T-helper 1 cell treated with Interleukin-12 subunit alpha and Interleukin-12 subunit beta and Interleukin-4 antibody, amounts not matched to agents 30 μg/mL and 1 μg/mL, for 36 hours (primary cell): Measurements from ENCODE around the gene NPAS3.

Experiments used
- H3K27ac Mint-ChIP-seq: one replicate; pipeline ENCODE4 v1.8.0; 2021; ENCODE audit warnings: mild to moderate bottlenecking, mixed read lengths
- H3K27me3 Mint-ChIP-seq: one replicate; pipeline ENCODE4 v1.8.0; 2021; ENCODE audit warnings: low read depth, mixed read lengths
- H3K36me3 Mint-ChIP-seq: one replicate; pipeline ENCODE4 v1.8.0; 2021; ENCODE audit warnings: low read depth, mixed read lengths
- H3K4me1 Mint-ChIP-seq: one replicate; pipeline ENCODE4 v1.8.0; 2021; ENCODE audit warnings: low read depth, mixed read lengths
- H3K4me3 Mint-ChIP-seq: one replicate; pipeline ENCODE4 v1.8.0; 2021; ENCODE audit warnings: mild to moderate bottlenecking, moderate library complexity, mixed read lengths
- H3K9me3 Mint-ChIP-seq: one replicate; pipeline ENCODE4 v1.8.0; 2021; ENCODE audit warnings: mixed read lengths

Gene NPAS3

GRCh38 chr14:33836900-33837577, 898.4 kb downstream of the NPAS3 start:
- peaks cover 46% of the 10 kb centered on the region for H3K4me1 Mint-ChIP-seq
- H3K27me3 Mint-ChIP-seq = no peaks in the 10 kb centered on the region
- no peaks in the 10 kb centered on the region for H3K9me3 Mint-ChIP-seq
- H3K4me3 Mint-ChIP-seq = no peak overlapping the region
- no peaks in the 10 kb centered on the region for H3K36me3 Mint-ChIP-seq
- no peak overlapping the region for H3K27ac Mint-ChIP-seq

GRCh38 chr14:33837943-33838683, 899.4 kb downstream of the NPAS3 start:
- peaks cover 46% of the 10 kb centered on the region for H3K4me1 Mint-ChIP-seq
- no peaks in the 10 kb centered on the region for H3K9me3 Mint-ChIP-seq
- H3K27me3 Mint-ChIP-seq = no peaks in the 10 kb centered on the region
- H3K27ac Mint-ChIP-seq = peak overlapping the region; percentile 21
- no peak overlapping the region for H3K4me3 Mint-ChIP-seq
- H3K36me3 Mint-ChIP-seq = no peaks in the 10 kb centered on the region

- Mint-ChIP-seq H3K27me3 (no peaks in the 10 kb centered on the region), H3K36me3 (no peaks in the 10 kb centered on the region), H3K4me1 (peaks cover 42% of the 10 kb centered on the region), H3K9me3 (no peaks in the 10 kb centered on the region), H3K4me3 (no peak overlapping the region), H3K27ac (no peak overlapping the region)
Measured at GRCh38 chr14:33839193-33840076, 900.8 kb downstream of the NPAS3 start.

GRCh38 chr14:33840797-33841196, 902.1 kb downstream of the NPAS3 start:
- Mint-ChIP-seq H3K27me3 (peaks cover under 1% of the 10 kb centered on the region), H3K27ac (no peak overlapping the region), H3K9me3 (no peaks in the 10 kb centered on the region), H3K4me1 (peaks cover 34% of the 10 kb centered on the region), H3K4me3 (no peak overlapping the region), H3K36me3 (no peaks in the 10 kb centered on the region)

GRCh38 chr14:33842299-33842698, 903.6 kb downstream of the NPAS3 start:
- H3K4me1 Mint-ChIP-seq = peaks cover 25% of the 10 kb centered on the region
- peaks cover 5% of the 10 kb centered on the region for H3K36me3 Mint-ChIP-seq
- H3K9me3 Mint-ChIP-seq = no peaks in the 10 kb centered on the region
- no peak overlapping the region for H3K4me3 Mint-ChIP-seq
- H3K27ac Mint-ChIP-seq = no peak overlapping the region
- peaks cover 12% of the 10 kb centered on the region for H3K27me3 Mint-ChIP-seq

- Mint-ChIP-seq H3K27me3 (peaks cover 18% of the 10 kb centered on the region), H3K36me3 (peaks cover 5% of the 10 kb centered on the region), H3K4me1 (peaks cover 19% of the 10 kb centered on the region), H3K9me3 (no peaks in the 10 kb centered on the region), H3K27ac (no peak overlapping the region), H3K4me3 (no peak overlapping the region)
Measured at GRCh38 chr14:33844118-33844517, 905.4 kb downstream of the NPAS3 start.

GRCh38 chr14:33846100-33846824, 907.6 kb downstream of the NPAS3 start:
- Mint-ChIP-seq H3K36me3 (peaks cover 5% of the 10 kb centered on the region), H3K27ac (no peak overlapping the region), H3K27me3 (peaks cover 20% of the 10 kb centered on the region), H3K4me3 (no peak overlapping the region), H3K9me3 (no peaks in the 10 kb centered on the region), H3K4me1 (peaks cover 10% of the 10 kb centered on the region)

- Mint-ChIP-seq H3K4me3 (no peak overlapping the region), H3K4me1 (peaks cover 10% of the 10 kb centered on the region), H3K36me3 (peaks cover 5% of the 10 kb centered on the region), H3K27me3 (peaks cover 26% of the 10 kb centered on the region), H3K27ac (no peak overlapping the region), H3K9me3 (no peaks in the 10 kb centered on the region)
Measured at GRCh38 chr14:33847066-33847465, 908.4 kb downstream of the NPAS3 start.

GRCh38 chr14:33848009-33848408, 909.3 kb downstream of the NPAS3 start:
- Mint-ChIP-seq H3K27ac (no peak overlapping the region), H3K4me1 (peaks cover 10% of the 10 kb centered on the region), H3K27me3 (peaks cover 33% of the 10 kb centered on the region), H3K4me3 (no peak overlapping the region), H3K36me3 (peaks cover 5% of the 10 kb centered on the region), H3K9me3 (no peaks in the 10 kb centered on the region)

GRCh38 chr14:33848706-33849454, 910.2 kb downstream of the NPAS3 start:
- H3K9me3 Mint-ChIP-seq = no peaks in the 10 kb centered on the region
- no peak overlapping the region for H3K4me3 Mint-ChIP-seq
- H3K27ac Mint-ChIP-seq = no peak overlapping the region
- H3K27me3 Mint-ChIP-seq = peaks cover 34% of the 10 kb centered on the region
- H3K36me3 Mint-ChIP-seq = peaks cover 5% of the 10 kb centered on the region
- peaks cover 10% of the 10 kb centered on the region for H3K4me1 Mint-ChIP-seq

GRCh38 chr14:33849455-33849801, 910.7 kb downstream of the NPAS3 start:
- Mint-ChIP-seq H3K4me3 (no peak overlapping the region), H3K27me3 (peaks cover 34% of the 10 kb centered on the region), H3K27ac (no peak overlapping the region), H3K36me3 (peaks cover 5% of the 10 kb centered on the region), H3K9me3 (no peaks in the 10 kb centered on the region), H3K4me1 (peaks cover 10% of the 10 kb centered on the region)

GRCh38 chr14:33850826-33851225, 912.1 kb downstream of the NPAS3 start:
- Mint-ChIP-seq H3K27me3 (peaks cover 46% of the 10 kb centered on the region), H3K9me3 (no peaks in the 10 kb centered on the region), H3K4me3 (no peak overlapping the region), H3K27ac (no peak overlapping the region), H3K36me3 (peaks cover 5% of the 10 kb centered on the region), H3K4me1 (peaks cover 10% of the 10 kb centered on the region)

- Mint-ChIP-seq H3K4me3 (no peak overlapping the region), H3K36me3 (peaks cover 2% of the 10 kb centered on the region), H3K27me3 (peaks cover 46% of the 10 kb centered on the region), H3K9me3 (no peaks in the 10 kb centered on the region), H3K27ac (no peak overlapping the region), H3K4me1 (peaks cover 14% of the 10 kb centered on the region)
Measured at GRCh38 chr14:33851366-33851765, 912.7 kb downstream of the NPAS3 start.
